GM19238 (cell line): ENCODE results near the gene PCDH12.
A peak's percentile ranks its signal among the peaks of the same experiment; 100 is the strongest.

Experiments
- DNase-seq: peaks from one replicate; pipeline ENCODE4 v3.0.0; 2011; ENCODE audit warnings: low spot score; ENCODE audit not compliant: insufficient read length

PCDH12 gene

DNA sequence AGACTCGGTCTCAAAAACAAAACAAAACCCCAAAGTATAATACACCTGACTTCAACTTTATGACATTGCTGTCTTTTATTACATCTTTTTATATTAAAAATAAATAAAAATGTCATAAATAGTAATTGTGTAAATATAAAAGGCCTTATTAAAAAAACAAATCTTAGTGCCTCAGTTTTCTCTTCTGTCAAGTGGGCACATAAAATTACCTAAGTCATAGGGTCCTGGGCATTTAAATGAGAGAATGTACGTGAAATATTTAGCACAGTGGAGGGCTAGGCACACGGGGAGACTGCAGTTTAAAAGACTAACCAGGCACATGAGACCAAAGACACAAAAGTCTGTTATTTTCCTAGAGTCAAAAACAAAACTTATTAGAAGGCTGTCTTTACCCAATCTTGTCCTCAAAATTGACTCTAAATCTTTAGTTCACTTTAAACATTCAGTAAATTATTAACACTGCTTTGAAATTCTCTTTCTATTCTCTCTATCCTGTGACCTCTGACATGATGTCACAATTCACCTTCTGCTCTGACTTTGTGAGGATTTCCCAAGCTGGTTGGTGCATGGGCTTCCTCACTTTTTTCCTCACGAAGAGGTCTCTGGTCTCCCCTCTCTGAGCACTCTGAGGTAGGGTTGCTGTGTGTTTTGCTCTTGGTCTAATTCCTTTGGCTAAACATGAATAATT is 8.4 kb upstream of the PCDH12 start:
- DNase-seq, result no peak

DNA sequence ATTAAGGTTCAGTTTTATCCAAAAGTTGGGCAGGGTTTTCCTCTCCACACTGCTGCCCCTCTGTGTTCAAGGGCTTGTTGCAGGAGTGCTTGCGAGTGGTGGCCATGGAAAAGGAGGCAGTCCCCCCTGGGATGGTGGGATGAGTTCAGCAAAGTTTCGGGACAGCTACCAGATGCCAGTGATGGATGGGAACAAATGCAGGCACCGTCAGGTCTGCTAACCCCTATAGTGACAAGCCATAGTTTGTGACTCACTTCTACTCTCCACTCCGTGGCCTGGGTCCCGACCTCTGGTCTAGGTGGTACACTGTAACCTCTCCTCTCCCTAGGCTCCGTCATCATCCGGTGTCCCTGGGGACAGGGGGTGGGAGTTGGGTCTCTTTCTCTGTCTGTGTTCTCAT is 7.1 kb upstream of the PCDH12 start:
- no peak for DNase-seq

DNA sequence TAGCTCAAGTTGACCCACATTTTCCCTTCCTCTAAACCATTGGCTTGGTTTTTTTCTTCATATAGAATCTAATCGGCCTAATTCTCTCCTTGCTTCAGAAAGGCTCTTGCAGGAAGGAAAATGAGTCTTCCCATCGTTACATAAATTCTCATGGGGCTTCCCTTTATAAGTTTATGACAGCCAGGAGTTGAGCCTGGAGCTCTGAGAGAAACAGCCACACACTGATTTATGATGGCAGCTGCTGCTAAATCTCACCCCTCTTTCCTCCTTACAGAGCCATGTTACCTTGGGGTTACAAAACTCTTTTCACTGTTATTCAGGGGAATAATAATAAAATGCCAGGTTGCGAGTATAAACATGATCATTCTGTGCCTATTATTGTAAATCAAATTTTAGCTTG is 5.7 kb upstream of the PCDH12 start:
- no peak for DNase-seq

DNA sequence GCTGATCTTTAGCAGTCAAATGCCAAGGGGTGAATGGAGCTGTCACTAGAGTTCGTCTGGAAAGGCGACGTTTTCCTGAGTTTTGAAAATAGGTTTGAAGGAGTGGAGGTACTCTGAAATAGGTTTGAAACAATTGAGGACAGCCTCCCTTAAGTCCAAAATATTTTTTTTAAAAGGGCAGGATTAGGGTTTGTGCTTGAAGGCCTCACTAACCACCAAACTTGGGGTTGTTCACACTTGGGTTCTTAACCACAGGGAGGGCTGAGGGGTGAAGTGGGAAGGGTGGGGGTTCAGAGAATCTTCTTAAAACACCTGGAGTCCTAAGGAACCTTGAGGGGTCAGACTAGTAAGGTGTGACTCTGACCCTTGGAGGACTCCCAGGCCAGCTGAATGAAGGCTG is 3.5 kb upstream of the PCDH12 start:
- no peak for DNase-seq

DNA sequence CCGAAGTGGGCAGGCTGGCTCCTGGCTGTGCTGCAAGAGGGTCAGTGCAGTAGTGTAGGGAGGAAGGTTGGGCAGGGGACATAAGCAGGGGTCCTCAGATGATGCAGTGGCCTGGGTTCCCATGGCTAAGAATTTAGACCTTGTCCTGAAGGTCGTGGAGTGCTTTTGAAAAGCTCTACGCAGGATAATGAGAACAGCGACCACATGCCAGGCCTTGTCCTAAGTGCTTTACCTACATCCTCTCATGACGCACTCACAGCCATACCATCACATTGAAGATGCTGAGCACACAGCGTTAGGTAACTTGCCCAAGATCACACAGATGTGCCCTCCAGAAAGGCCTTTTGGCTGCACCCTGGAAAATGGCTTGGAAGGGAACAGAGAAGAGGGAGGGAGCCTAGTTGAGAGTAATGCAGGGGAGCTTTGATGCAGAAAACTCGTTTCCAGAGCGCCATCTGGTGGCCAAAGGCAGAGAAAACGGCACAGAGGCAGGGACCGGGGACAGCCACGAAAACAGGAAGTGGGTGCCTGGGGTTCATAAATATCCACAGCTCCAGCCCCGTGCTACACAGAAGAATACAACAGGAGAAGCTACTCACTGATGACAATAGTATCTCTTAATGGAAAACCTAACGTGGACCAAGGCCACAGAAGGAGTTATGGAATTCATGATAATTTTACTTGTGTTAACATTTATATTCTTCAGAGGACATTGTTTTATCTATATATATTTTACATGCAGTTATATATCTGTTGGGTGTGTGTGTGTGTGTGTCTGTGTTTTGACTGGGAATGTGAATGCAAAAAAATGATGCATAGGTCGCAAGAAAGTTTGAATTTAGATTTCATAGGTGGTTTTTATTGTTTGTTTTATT is 2.7 kb upstream of the PCDH12 start:
- peak; percentile 86 for DNase-seq

DNA sequence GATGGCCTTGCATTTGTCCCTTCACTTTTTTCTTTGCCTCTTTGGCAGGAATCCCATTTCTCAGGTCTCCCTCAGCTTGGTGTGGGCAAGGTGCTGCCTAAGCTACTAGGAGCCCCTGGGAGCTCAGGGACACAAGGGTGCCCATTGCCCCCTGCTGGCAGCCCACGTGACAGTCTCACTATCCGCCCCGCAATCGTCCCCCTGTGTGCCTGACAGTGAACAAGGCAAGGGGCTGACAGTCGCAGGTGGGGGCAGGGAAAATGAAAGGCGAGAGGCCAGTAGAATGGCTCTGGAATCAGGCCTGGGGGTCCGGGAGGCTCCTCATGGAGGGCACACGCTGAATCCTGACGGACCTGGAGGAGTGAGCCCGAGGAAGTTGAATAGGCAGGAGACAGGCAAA is 2.0 kb upstream of the PCDH12 start:
- DNase-seq, result no peak

DNA sequence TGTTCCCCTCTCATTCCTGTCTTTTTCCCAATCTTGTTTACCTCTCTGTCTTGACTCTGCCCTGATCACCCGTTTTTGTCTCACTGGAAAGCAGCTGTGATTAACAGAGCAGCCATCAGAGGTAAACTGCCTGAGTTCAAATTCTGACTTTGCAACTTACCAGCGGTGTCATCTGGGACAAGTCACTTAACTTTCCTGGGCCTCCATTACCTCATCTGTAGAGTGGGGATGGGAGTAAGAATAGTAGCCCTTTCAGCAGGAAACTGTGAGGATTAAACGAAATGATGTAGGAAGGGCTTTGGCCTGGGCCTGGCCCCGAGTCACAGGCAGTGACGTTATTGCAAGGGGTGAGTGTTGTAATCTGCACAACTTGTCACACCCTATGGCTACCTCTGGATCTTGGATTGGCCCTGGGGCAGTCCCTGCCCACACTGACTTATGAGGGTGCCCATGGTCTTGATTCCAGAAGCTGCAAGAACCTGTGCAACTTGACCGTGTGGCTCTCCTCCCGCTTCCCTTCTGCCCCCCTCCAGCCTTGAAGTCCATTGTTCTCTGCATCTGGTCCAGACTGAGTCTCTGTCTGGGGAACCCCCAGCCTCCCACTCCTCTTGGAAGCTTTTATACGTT is 657 bp upstream of the PCDH12 start:
- no peak for DNase-seq

DNA sequence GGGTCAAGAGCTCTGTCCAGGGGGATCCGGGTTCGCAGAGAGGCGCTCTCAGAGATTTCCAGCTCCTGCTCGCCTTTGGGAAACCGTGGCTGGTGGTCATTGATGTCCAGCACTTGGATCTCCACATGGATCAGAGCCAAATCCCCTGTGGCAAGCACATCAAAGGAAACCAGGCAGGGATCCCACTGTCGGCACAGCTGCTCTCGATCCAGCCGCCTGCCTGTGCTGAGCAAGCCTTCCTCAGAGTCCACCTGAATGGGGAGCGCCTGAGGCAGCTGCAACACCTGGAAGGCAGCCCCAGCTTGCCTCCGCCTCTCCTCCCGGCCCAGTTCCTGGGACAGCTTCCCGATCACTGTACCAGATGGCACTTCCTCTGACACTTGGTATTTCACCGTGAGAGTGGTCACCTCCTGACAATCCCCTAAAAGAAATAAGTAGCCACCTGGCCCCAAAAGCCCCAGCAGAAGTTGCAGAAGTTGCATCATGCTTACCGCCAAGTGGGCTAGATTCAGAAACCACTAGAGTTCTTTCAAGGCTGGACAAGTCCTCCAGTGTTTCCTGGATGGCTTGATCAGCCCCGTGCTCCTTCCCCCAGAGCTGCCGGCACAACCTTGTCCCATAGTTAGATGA is 520 bp downstream of the PCDH12 start:
- DNase-seq, result no peak

DNA sequence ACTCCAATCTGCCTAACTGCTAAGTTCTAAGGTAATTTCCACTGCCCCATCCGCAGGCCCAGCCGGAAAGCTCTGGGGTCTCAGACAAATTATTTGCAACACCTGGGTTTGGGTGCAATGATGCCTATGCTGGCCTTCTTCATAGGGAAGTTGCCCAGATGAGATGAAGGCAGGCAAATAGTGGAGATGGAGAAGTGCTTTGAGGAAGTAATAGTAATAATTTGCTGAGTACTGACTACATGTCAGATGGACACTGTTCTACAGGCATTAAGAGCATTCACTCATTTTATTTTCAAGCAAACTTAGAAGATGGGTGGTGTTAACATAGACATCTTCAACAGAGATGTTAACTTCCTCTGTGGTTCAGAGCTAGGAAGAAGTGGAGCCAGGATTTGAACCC is 3.8 kb downstream of the PCDH12 start:
- no peak for DNase-seq

DNA sequence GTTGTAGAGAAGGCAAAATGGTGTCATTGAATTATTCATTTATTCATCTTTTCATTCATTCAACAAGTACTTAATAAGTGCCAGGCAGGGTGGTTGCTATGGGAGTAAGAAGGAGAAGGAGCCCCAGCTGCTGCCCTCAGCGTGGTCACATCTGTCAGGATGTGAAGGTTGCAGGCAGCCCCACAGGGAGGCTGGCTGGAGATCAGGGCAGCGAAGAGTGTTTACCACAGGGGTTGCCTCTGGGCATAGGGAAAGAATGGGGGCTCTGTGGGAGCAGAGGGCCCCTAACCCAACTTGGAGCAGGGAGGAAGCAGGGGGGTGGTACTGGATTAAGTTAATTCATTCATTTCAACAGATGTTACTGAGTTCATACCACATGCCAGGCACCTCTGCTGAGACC is 6.0 kb downstream of the PCDH12 start:
- no peak for DNase-seq

DNA sequence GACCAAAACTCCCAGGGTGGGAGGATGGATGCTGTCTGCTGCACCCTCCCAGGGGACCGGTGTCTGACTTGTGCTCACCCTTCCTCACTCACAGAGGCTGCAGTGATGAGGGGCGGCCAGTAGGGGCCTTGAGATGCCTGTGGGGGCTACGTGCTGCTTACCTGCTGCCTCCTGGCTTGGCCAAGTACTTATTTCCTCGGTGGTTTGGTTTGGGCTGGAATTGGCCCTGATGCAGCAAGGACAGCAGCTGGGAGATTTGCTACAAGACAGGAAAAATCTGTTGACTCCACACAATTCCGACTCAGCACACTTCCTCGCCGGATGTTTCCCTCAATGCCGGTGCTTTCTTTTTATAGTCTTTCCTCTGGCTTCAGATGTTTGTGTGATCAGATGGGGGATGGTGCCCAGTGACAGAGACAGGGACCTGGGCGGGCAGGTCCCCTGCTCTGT is 6.6 kb downstream of the PCDH12 start:
- DNase-seq, result peak; percentile 75

DNA sequence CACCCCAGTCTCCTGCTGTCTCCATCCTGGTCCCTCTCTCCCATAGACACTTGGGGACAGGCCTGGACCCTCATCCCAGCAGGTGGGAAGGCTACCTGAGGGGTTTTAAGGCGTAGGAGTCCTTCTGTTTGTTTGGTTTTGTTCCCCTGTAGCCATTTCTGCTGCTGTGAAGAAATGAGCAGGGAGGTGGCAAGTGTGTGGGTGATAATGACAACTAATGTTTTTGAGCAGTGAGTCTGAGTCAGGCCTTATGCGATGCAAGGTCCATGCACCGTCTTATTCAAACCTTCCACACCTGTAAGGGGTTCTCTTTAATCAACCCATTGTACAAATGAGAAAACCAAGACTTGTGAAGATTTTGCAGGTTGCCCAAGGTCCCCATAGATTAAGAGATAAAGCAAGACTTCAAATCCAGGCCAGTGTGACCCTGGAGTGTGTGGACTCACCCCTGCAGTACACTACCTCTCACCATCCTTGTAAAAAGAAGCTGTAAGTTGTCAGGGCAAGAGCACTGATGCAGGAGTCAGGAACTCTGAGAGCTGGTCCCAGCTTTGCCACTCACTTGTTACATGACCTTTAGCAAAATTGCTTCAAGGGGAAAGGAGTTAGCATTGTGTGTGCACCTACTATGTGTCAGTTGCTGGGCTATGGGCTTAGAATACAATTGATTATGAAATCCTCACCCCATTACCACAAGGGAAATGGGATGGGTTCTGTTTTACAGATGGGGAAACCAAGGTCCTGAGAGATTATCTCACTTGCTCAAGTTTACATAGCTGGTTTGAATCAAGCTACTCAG is 7.6 kb downstream of the PCDH12 start:
- DNase-seq, result no peak

DNA sequence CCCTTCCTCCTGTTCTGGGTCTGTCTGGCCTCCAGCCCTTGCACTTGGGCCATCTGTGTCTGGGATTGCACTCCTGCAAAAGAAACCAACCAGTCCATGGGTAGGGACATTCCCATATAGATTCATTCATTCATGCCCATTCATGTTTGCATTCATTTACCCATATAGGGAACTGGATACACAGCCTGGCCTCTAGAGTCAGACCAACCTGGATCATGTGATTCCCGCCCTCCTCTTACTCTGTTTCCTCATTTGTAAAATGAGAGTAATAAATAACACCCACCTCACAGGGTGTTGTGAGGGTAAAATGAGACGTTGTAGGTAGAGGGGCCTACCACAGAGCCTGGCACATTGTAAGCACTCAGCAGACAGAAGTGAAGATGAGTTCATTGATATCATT is 8.5 kb downstream of the PCDH12 start:
- DNase-seq, result no peak

DNA sequence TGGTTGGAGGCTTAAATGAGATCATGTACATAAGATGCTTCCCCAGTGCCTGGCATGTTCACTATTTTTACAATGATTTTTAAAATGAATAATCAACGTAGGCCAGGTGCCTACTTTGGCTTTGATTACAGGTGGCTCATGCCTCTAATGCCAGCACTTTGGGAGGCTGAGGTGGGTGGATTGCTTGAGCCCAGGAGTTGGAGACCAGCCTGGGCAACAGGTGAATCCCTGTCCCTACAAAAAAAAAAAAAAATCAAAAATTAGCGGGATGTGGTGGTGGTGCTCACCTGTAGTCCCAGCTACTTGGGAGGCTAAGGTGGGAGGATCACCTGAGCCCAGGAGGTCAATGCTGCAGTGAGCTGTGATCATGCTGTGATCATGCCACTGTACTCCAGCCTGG is 9.2 kb downstream of the PCDH12 start:
- no peak for DNase-seq

DNA sequence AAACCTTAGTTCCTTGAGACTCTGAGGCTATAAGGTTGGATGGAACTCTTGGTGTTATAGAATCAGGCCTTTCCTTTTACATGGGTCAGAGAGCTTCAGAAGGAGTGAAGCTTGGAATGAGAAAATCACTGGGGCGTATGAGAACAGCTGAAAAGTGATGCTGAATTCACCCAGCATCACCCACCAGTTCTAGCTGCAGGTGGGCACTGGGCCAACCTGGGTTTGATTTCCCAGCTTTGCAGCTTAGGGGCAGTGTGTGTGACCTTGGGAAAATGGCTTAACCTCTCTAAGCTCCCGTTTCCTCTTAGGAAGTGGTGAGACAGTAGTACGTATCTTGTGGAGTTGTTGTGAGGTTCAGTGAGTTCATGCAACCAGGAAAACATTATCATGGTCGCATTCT is 10.7 kb downstream of the PCDH12 start:
- DNase-seq, result no peak

DNA sequence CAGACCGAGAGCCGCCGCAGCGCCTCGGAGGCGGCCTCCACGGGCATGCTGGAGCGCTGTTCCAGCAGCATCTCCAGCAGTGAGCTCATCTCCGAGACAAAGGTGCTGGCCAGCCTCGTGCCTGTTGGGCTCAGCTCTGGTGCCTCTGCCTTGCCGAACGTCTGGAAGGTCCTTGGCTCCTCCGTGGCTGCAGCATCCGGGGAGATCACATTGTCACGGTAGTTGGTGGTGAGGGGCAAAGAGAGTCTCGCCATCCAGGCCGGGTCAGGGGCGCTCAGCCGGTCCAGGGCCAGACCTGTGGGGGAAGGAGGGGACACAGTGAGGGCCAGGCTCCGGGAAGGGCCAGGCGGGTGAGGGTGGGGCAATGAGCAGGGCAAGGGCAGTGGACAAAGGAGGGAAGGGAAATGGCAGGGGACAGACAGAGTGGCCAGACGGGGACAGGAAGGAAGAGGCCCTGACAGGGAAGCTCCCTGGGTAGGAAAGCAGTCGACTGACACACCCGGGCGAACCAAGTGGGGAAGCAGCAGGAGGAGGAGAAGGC is 12.4 kb downstream of the PCDH12 start:
- DNase-seq, result no peak

DNA sequence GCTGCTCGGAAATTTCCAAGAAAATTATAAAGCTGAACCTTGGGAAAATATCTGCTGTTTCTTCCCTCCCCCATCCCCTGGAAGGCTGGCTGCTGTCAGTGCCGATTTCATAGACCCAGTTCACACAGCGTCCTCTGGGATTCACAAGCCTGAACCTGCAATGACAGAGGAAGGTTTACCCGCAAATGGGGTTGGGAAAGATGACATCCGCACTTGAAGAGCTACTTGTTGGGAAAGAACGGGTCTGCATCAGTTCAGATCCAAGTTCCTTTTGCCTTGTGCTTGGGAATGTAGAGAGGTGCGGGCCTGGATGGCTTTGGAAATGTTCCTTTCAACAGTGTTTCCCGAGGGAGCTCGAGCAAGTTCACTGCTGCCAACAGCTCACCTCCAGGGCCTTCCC is 13.9 kb downstream of the PCDH12 start:
- no peak for DNase-seq

DNA sequence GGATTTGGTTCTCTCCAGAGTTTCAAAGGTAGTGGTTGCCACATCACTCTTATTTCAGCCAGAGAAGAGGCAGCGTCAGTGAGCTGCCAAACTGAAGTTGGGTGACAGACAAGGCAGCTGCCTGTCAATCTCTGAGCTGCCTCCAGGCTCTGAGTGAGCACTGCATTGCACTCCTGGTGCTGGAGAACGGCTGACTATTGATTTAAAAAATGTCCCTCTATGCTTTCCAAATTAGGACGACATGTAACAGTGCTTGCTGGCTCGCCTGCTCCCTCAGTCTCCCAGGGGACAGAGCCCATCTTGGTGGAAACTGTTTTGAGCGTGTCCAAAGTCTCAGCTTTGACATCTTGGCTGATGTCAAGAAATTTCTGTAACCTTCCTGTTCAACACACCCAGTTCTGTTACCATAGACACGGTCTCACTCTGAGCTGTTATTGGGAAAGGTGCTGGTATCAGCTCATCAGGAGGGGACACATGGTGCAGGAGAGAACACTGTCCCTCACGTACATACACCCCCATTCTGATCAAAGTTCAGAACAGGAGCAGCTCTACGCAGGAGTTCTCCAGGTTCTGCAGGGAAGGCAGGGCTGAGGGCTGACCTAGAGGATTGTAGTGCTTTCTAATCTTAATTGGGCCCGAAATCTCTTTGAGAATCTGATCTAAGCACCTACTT is 15.7 kb downstream of the PCDH12 start:
- no peak for DNase-seq

DNA sequence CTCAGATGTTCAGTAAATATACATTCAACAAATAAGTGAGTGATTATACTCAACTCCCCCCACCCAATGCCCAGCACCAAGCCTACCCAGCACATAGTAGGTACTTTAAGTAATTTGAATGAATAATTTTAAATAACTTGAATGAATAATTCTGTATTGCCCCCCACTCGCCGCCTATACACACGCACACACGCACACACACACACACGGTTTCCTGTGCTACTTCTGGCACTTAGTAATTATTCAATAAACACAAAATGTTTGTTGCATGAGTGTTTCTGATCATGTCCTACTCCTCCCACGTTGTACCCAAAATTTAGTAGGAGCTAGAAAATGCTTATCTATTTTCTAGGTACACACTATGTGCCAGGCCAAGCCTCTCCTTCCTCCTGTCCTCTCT is 16.2 kb downstream of the PCDH12 start:
- DNase-seq, result no peak

DNA sequence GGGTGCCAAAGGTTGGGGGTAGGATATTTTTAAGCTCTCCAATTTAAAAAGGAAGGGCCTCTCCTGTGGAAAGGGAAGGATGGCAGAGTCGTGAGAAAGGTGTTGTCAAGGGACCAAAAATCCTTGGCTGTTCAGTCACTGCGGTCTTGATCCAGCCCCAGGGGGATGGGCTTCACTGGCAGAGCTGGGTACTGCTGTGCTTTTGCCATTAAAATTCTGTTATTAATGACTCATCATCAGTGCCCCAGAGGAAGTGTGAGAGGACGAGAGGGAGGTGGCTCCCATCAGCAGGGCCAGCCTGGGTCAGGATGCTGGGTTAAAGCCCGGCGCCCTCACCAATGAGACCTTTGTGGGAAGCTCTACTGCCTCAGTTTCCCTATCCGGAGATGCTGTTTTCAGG is 16.7 kb downstream of the PCDH12 start:
- DNase-seq, result no peak
